DND-41 (cell line): ENCODE data around the gene DNAJC15.

Experiments used
- ATAC-seq: fragments of 200-7000 bp; cut with Tn5 transposase; 3 replicates; pipeline ENCODE4 v1.9.1; 2021; ENCODE audit warnings: low read depth; ENCODE audit not compliant: insufficient read depth
- DNase-seq: peaks from one replicate; pipeline ENCODE4 v3.0.0-alpha.2; 2020
- H2AFZ ChIP-seq: 2 replicates; pipeline ENCODE4 v1.6.0; 2012; ENCODE audit warnings: low read depth, low read length
- H3K27ac ChIP-seq: 2 replicates; pipeline ENCODE4 v1.5.1; 2012; ENCODE audit warnings: low read length, inconsistent platforms
- H3K27me3 ChIP-seq: fragments of 200-600 bp; sonication (generic); 2 replicates; pipeline ENCODE4 v1.6.0; 2012; ENCODE audit warnings: low read length, mild to moderate bottlenecking, inconsistent platforms; ENCODE audit not compliant: insufficient read depth, poor library complexity
- H3K36me3 ChIP-seq: 2 replicates; pipeline ENCODE4 v1.5.1; 2012; ENCODE audit warnings: low read length, inconsistent platforms; ENCODE audit not compliant: insufficient read depth
- H3K4me1 ChIP-seq: 2 replicates; pipeline ENCODE4 v1.5.1; 2012; ENCODE audit warnings: mild to moderate bottlenecking, low read length; ENCODE audit not compliant: insufficient read depth
- H3K4me2 ChIP-seq: 2 replicates; pipeline ENCODE4 v1.6.0; 2012; ENCODE audit warnings: mild to moderate bottlenecking, moderate library complexity, low read length, inconsistent platforms; ENCODE audit not compliant: insufficient read depth
- H3K4me3 ChIP-seq, 2 experiments: fragments of 200-600 bp in 1 of 2; shearing (Covaris generic) in 1 of 2; 2 replicates each; pipeline ENCODE4 v1.5.1; 2012 to 2016; ENCODE audit warnings: inconsistent platforms in 2 of 2, low read length in 2 of 2, mild to moderate bottlenecking in 2 of 2, low read depth in 1 of 2, moderate library complexity in 1 of 2
- H3K79me2 ChIP-seq: 2 replicates; pipeline ENCODE4 v1.6.0; 2012; ENCODE audit warnings: low read length, inconsistent platforms; ENCODE audit not compliant: insufficient read depth
- H3K9ac ChIP-seq: 2 replicates; pipeline ENCODE4 v1.6.0; 2012; ENCODE audit warnings: low read depth, mild to moderate bottlenecking, inconsistent platforms, low read length, moderate library complexity
- H3K9me3 ChIP-seq: 2 replicates; pipeline ENCODE4 v1.5.1; 2012; ENCODE audit warnings: low read length, moderate library complexity, mild to moderate bottlenecking, inconsistent platforms; ENCODE audit not compliant: insufficient read depth, severe bottlenecking
- H4K20me1 ChIP-seq: 2 replicates; pipeline ENCODE4 v1.6.0; 2012; ENCODE audit warnings: low read length; ENCODE audit not compliant: insufficient read depth
- EZH2 ChIP-seq: IDR thresholded peaks from 3 replicates; pipeline ENCODE4 v1.6.1; 2012; ENCODE audit warnings: borderline replicate concordance, low read depth, mild to moderate bottlenecking, moderate library complexity, low read length, inconsistent platforms; ENCODE audit not compliant: severe bottlenecking
- TF ChIP-seq, protein P1 (sequence below): IDR thresholded peaks from 2 replicates; pipeline ENCODE4 v1.5.1; 2012; ENCODE audit warnings: borderline replicate concordance, low read length, moderate library complexity, mild to moderate bottlenecking; ENCODE audit not compliant: poor library complexity, severe bottlenecking; ENCODE audit errors: extremely low read depth

The DNAJC15 gene

GRCh38 chr13:43046259-43046658 is 22.9 kb downstream of the DNAJC15 start:
- H3K36me3 ChIP-seq: no peaks in the 10 kb centered on the region
- TF ChIP-seq, protein P1, sequence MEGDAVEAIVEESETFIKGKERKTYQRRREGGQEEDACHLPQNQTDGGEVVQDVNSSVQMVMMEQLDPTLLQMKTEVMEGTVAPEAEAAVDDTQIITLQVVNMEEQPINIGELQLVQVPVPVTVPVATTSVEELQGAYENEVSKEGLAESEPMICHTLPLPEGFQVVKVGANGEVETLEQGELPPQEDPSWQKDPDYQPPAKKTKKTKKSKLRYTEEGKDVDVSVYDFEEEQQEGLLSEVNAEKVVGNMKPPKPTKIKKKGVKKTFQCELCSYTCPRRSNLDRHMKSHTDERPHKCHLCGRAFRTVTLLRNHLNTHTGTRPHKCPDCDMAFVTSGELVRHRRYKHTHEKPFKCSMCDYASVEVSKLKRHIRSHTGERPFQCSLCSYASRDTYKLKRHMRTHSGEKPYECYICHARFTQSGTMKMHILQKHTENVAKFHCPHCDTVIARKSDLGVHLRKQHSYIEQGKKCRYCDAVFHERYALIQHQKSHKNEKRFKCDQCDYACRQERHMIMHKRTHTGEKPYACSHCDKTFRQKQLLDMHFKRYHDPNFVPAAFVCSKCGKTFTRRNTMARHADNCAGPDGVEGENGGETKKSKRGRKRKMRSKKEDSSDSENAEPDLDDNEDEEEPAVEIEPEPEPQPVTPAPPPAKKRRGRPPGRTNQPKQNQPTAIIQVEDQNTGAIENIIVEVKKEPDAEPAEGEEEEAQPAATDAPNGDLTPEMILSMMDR: no peak
- no peak for TF ChIP-seq EZH2
- H4K20me1 ChIP-seq: no peaks in the 10 kb centered on the region
- no peaks in the 10 kb centered on the region for H3K79me2 ChIP-seq
- H3K4me3 ChIP-seq: no peak overlapping the region
- DNase-seq: no peak
- no peak overlapping the region for H2AFZ ChIP-seq
- no peaks in the 10 kb centered on the region for H3K9me3 ChIP-seq
- H3K27me3 ChIP-seq: no peaks in the 10 kb centered on the region
- no peak overlapping the region for H3K9ac ChIP-seq
- no peak for ATAC-seq
- no peaks in the 10 kb centered on the region for H3K4me1 ChIP-seq
- H3K4me2 ChIP-seq: no peak overlapping the region
- H3K27ac ChIP-seq: no peak overlapping the region

DNA sequence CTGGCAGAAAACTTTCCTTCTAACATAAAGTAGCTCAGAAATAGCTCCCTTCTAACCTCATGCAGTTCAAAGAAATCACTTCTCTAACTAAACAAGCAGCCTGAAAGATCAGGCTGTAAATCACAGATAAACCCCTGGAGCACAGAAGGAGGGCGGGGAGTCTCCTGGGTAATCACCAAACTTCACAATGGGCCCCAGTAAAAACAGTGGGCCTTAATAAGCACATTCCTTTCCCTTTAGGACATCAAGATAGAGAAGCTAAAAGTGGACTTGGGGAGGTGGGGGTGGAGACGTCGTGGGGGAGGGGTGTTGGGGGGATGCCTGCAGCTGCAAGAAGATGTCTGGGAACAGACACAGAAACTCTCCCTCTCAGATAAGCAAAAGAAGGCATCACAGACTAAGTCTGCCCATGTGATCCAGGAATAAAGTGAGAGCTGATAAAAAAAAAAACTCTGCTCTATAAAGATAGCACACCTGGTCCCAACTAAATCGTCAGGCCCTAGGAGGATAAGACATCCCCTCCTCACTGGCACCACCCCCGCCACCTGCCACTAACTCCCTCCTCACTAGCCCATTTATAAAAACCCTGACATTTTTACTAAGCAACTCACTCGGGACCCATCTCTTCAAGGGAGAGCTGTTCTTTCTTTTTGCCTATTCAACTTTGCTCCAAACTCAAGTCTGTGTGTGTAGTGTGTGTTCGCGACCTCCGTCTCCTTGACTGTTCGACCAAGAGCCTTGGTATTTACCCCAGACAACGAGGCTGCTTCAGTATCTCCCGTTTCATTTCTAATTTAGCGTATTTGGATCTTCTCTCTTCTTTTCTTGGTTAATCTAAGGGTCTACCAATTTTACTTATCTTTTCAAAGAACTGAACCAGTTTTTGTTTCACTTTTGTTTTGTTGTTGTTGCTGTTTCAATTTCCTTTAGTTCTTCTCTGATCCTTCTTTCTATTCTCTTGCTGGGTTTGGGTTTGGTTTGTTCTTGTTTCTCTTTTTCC is 31.7 kb downstream of the DNAJC15 start:
- Histone ChIP-seq H2AFZ (peak overlapping the region; percentile 87), H3K27ac (peak overlapping the region; percentile 94), H3K79me2 (no peaks in the 10 kb centered on the region; the same call in 1 of the 2 replicates), H3K9me3 (no peaks in the 10 kb centered on the region), H3K4me2 (peak overlapping the region; percentile 65), H3K9ac (peak overlapping the region; percentile 59), H4K20me1 (no peaks in the 10 kb centered on the region), H3K4me3 (peak overlapping the region; percentile 47 to 65; a peak in 3 of 4 replicates), H3K36me3 (no peaks in the 10 kb centered on the region), H3K27me3 (no peaks in the 10 kb centered on the region), H3K4me1 (peaks cover 50% of the 10 kb centered on the region)
- DNase-seq (peak; percentile 51), ATAC-seq (peak; percentile 60)
- TF ChIP-seq EZH2: no peak
- TF ChIP-seq, protein P1: no peak

DNA sequence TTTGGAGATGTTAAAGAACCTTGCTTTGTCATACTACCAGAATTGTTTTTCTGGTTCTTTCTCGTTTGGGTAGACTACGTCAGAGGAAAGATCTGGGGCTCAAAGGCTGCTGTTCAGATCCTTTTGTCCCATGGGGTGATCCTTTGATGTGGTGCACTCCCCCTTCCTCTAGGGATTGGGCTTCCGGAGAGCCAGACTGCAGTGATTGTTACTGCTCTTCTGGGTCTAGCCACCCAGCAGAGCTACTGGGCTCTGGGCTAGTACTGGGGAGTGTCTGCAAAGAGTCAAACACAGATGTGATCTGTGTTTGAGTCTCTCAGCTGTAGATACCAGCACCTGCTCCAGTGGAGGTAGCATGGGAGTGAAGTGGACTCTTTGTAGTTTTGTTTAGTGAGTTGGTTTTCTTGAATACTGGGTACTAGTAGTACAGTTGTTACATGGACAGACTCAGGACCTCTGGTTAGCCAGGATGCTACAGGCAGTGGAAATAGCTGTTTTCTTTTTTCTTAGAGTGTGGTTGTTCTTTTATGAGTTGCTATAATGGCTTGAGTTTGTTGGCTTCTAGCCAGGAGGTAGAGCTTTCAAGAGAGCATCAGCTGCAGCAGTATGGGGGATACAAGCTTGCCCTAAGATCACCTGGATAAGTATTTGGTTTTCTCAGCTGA is 34.4 kb downstream of the DNAJC15 start:
- Histone ChIP-seq H3K4me1 (peaks cover 50% of the 10 kb centered on the region), H4K20me1 (no peaks in the 10 kb centered on the region), H3K9me3 (no peaks in the 10 kb centered on the region), H3K4me2 (peak overlapping the region; percentile 45), H3K79me2 (no peaks in the 10 kb centered on the region; the same call in 1 of the 2 replicates), H3K27ac (peak overlapping the region; percentile 50), H3K9ac (no peak overlapping the region), H2AFZ (no peak overlapping the region), H3K27me3 (no peaks in the 10 kb centered on the region), H3K4me3 (peak overlapping the region in 1 of 2 experiments; percentile 39; a peak in 1 of 4 replicates), H3K36me3 (no peaks in the 10 kb centered on the region)
- DNase-seq (peak; percentile 77), ATAC-seq (peak; percentile 81)
- TF ChIP-seq, protein P1: no peak
- no peak for TF ChIP-seq EZH2
